IPS-20b (cell line): ENCODE results near the gene OR7C1.

Experiments
- H3K27ac ChIP-seq: one replicate; pipeline ENCODE4 v1.5.1; 2013; ENCODE audit warnings: low read length
- H3K27me3 ChIP-seq: 2 replicates; pipeline ENCODE4 v1.6.1; 2013; ENCODE audit warnings: mild to moderate bottlenecking, low read length, inconsistent platforms; ENCODE audit not compliant: insufficient read depth
- H3K36me3 ChIP-seq: 2 replicates; pipeline ENCODE4 v1.6.1; 2013; ENCODE audit warnings: low read depth, mild to moderate bottlenecking, inconsistent platforms, low read length, moderate library complexity; ENCODE audit not compliant: insufficient read depth
- H3K4me1 ChIP-seq: 2 replicates; pipeline ENCODE4 v1.6.1; 2013; ENCODE audit warnings: mild to moderate bottlenecking, control low read depth, inconsistent platforms, low read length, moderate library complexity; ENCODE audit not compliant: insufficient read depth
- H3K4me3 ChIP-seq: 2 replicates; pipeline ENCODE4 v1.5.1; 2013; ENCODE audit warnings: mild to moderate bottlenecking, low read length, inconsistent platforms
- H3K9ac ChIP-seq: 2 replicates; pipeline ENCODE4 v1.6.1; 2013; ENCODE audit warnings: low read depth, mild to moderate bottlenecking, inconsistent platforms, low read length, moderate library complexity
- H3K9me3 ChIP-seq: 2 replicates; pipeline ENCODE4 v1.6.1; 2013; ENCODE audit warnings: mild to moderate bottlenecking, low read depth, low read length, inconsistent platforms; ENCODE audit not compliant: insufficient read depth

Gene OR7C1

DNA sequence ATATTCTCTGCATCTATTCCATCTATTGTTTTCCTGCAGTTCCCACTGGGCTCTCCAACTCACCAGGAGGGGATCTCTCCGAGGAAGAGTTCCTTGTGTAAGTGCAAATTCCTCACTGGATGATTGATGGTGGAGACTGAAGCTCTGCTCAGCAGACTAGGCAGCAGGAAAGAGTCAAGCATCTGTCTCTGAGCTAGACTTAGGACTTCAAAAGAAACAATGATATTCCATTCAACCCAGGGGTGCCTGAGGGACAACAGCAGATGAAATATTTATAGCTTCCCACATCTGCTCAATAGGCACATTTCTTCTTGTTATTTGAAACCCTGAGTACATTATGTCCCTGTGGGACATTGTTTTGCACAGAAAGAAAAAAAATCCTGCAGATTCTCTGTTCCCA lies at the start of gene OR7C1, which contains the start of gene OR7A5:
Gene OR7C1, minus strand, starts transcription at position 175 of the 400 bp plus-strand sequence. CDS start 35,049 bp downstream, outside the sequence.
Gene OR7A5, minus strand, starts transcription at position 175 of the 400 bp plus-strand sequence. CDS start 6,944 bp downstream, outside the sequence.
- H3K9me3 ChIP-seq, result 0 out of 2 replicates have a peak, but pooled peaks cover 3% of the 10 kb centered on the region
- H3K4me3 ChIP-seq, result no peak within 1 kb of the TSS
- no peak within 1 kb of the TSS for H3K27ac ChIP-seq
- no peaks in the 10 kb centered on the region for H3K36me3 ChIP-seq
- H3K4me1 ChIP-seq, result peaks cover 8% of the 10 kb centered on the region; the same call in 1 of the 2 replicates
- H3K27me3 ChIP-seq, result no peaks in the 10 kb centered on the region
- H3K9ac ChIP-seq, result no peak within 1 kb of the TSS

DNA sequence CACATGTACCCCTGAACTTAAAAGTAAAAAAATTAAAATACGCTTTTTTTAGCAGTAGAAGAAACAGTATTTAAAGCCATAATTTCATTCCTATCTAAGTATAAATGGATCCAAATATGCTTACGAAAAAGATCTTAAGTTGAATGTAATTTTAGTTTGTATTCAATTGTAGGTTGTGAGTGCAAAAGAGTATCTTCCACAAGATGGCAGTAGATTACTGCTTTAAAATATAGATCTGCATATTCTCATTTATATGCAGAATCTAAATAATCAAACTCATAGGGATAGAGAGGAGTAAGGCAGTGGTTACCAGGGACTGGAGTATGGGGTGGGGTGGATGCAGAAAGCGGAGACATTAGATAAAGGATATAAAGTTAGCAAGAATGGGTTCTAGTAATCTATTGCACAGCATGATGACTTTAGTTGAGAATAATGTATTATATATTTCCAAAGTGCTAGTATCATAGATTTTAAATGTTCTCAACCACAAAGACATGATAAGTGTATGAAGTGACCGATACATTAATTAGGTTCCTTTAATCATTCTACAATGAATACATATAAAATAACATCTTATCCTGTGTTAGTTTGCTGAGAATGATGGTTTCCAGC lies 36.7 kb upstream of the OR7C1 start:
- no peak overlapping the region for H3K4me3 ChIP-seq
- H3K9ac ChIP-seq, result no peak overlapping the region
- no peaks in the 10 kb centered on the region for H3K27me3 ChIP-seq
- H3K36me3 ChIP-seq, result no peaks in the 10 kb centered on the region
- H3K27ac ChIP-seq, result no peak overlapping the region
- no peaks in the 10 kb centered on the region for H3K4me1 ChIP-seq
- peaks cover 12% of the 10 kb centered on the region for H3K9me3 ChIP-seq

DNA sequence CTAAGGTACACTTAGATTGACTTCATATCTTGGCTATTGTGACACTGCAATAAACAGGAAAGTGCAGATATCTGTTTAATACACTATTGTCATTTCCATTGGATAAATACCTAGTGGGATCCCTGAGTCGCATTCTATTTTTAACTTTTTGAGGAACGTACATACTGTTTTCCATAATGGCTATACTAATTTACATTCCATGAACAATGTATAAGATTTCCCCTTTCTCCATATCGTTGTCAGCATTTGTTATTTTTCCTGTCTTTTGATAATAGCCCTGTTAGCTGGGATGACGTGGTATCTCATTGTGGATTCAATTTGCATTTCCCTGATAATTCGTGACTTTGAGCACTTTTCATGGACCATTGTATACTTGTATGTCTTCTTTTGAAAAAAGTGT lies 33.5 kb upstream of the OR7C1 start:
- Histone ChIP-seq H3K9me3 (peaks cover 14% of the 10 kb centered on the region), H3K4me1 (no peaks in the 10 kb centered on the region), H3K27ac (no peak overlapping the region), H3K4me3 (no peak overlapping the region), H3K9ac (no peak overlapping the region), H3K27me3 (no peaks in the 10 kb centered on the region), H3K36me3 (no peaks in the 10 kb centered on the region)

DNA sequence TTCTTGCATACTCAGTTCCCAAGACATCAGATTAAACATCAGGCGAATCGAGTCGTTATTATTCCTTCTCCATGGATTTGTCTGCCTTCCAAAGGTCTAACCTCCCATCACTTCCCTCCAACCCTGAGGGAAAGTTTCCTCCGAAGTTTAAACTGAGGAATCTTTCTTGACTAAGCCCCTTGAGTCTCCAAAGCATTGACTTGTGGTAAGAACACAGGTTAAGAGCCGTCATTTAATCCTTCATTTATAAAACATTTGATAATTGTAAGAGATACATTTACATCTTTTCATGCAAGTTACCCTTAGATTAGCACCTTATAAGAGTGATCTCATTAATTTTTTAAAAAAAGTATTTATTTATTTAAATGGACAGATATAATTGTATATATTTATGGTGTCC lies 13.8 kb upstream of the OR7C1 start, which contains the start of gene OR7A10:
Gene OR7A10, minus strand, starts transcription at position 101 of the 400 bp plus-strand sequence. CDS start 7,045 bp downstream, outside the sequence.
- H3K9me3 ChIP-seq, result peaks cover 4% of the 10 kb centered on the region; the same call in 1 of the 2 replicates
- H3K4me3 ChIP-seq, result no peak within 1 kb of the TSS
- no peaks in the 10 kb centered on the region for H3K36me3 ChIP-seq
- H3K4me1 ChIP-seq, result no peaks in the 10 kb centered on the region
- H3K9ac ChIP-seq, result no peak within 1 kb of the TSS
- H3K27ac ChIP-seq, result no peak within 1 kb of the TSS
- 0 out of 2 replicates have a peak, but pooled peaks cover 6% of the 10 kb centered on the region for H3K27me3 ChIP-seq

DNA sequence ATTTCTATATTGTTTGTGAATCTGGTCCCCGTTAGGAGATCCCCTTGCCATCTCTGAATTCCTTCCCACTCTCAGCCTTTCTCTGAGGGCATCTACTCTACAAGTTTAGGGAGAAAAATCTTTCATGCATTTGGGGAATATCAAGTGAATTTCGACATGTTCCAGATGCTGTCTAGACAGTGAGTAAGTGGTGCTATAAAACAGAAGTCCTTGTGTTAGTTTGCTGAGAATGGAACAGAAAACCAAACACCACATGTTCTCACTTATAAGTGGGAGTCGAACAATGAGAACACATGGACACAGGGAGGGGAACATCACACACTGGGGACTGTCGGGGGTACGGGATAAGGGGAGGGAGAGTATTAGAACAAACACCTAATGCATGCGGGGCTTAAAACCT lies 8.6 kb upstream of the OR7C1 start:
- peaks cover 8% of the 10 kb centered on the region; the same call in 1 of the 2 replicates for H3K9me3 ChIP-seq

DNA sequence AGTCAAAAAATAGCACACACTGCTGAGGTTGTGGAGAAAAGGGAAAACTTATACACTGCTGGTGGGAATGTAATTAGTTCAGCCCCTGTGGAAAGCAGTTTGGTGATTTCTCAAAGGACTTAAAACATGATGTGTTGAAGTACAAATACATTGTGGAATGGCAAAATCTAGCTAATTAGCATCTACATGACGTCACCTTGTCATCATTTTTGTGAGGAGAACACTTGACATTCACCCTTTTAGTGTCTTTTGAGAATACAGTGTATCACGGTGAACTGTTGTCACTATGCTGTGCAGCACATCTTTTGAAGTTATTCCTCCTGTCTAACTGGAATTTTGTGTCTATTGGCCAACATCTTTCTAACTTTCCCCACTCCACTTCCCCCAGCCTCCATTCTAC lies 8.2 kb upstream of the OR7C1 start:
- Histone ChIP-seq H3K27me3 (0 out of 2 replicates have a peak, but pooled peaks cover 1% of the 10 kb centered on the region), H3K9me3 (peaks cover 8% of the 10 kb centered on the region; the same call in 1 of the 2 replicates)

More for the DNA sequence above, 8.6 kb upstream of the OR7C1 start:
- Histone ChIP-seq H3K36me3 (no peaks in the 10 kb centered on the region), H3K4me3 (no peak overlapping the region), H3K4me1 (no peaks in the 10 kb centered on the region), H3K27ac (no peak overlapping the region), H3K27me3 (0 out of 2 replicates have a peak, but pooled peaks cover 5% of the 10 kb centered on the region), H3K9ac (no peak overlapping the region)

DNA sequence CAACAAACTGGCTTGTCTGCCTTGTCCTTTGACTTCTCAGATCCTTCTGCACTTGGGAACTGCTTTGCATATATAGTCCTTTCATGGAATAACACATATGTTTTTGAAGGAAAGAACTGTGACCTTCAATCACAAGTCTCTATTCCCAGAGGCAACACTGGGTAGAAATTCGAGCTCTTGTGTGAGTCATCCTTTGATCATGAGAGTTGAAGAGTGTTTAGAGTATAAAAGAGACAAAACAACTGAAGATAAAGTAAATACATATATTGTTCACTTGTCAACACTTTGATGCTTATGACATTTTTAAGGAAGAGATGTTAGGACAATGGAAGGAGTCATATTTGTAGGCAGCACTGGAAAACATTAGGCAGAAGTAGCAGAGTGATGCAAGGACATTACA lies 5.2 kb upstream of the OR7C1 start:
- Histone ChIP-seq H3K27me3 (no peaks in the 10 kb centered on the region), H3K36me3 (no peaks in the 10 kb centered on the region), H3K9ac (no peak overlapping the region), H3K4me3 (no peak overlapping the region), H3K27ac (no peak overlapping the region), H3K9me3 (peaks cover 8% of the 10 kb centered on the region; the same call in 1 of the 2 replicates), H3K4me1 (peaks cover 2% of the 10 kb centered on the region; the same call in 1 of the 2 replicates)

More for the DNA sequence above, 8.2 kb upstream of the OR7C1 start:
- H3K36me3 ChIP-seq, result no peaks in the 10 kb centered on the region
- no peak overlapping the region for H3K27ac ChIP-seq
- H3K9ac ChIP-seq, result no peak overlapping the region
- no peaks in the 10 kb centered on the region for H3K4me1 ChIP-seq
- H3K4me3 ChIP-seq, result no peak overlapping the region

DNA sequence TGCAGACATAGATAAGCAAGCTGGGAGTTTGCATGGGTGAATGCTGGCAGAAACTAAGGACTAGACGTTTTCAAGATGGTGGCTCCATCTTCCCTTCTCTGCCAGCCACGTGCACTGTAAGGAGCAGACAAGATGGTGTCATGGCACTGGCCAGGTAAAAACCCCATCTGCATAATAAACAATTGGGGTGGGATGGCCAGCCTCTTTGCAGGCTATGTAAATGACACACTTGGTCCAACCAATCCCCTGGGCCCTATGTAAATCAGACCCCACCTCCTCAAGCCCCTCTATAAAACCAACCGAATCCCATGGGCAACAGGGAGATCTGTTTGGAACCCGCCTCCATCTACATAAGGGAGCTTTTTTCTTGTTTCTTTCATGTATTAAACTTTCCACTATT lies 2.4 kb upstream of the OR7C1 start:
- Histone ChIP-seq H3K9me3 (no peaks in the 10 kb centered on the region), H3K4me1 (peaks cover 8% of the 10 kb centered on the region; the same call in 1 of the 2 replicates), H3K4me3 (no peak overlapping the region), H3K27me3 (no peaks in the 10 kb centered on the region), H3K36me3 (no peaks in the 10 kb centered on the region), H3K9ac (no peak overlapping the region), H3K27ac (no peak overlapping the region)

DNA sequence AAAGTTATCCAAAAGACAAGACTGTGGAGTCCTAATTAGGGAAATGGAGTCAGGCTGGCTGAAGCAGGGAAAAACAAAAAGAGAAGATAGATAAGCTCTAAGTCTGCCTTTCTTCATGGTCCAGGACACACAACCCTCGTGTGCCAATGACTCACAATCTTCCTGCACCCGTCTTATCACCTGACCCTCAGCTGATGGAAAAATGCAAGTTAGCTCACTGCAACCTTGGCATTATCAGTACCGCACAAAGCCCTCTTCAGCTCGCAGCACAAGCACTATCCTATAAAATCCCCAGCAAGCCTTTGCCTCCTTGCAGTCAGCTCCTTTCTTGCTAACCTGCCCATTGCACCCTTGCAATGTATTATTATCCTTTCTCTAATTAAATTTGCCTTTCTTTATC lies 4.3 kb downstream of the OR7C1 start:
- H3K4me1 ChIP-seq, result peaks cover 8% of the 10 kb centered on the region; the same call in 1 of the 2 replicates
- H3K27ac ChIP-seq, result no peak overlapping the region
- H3K36me3 ChIP-seq, result no peaks in the 10 kb centered on the region
- no peaks in the 10 kb centered on the region; the same call in 1 of the 2 replicates for H3K27me3 ChIP-seq
- H3K9ac ChIP-seq, result no peak overlapping the region
- no peak overlapping the region for H3K4me3 ChIP-seq
- 0 out of 2 replicates have a peak, but pooled peaks cover 3% of the 10 kb centered on the region for H3K9me3 ChIP-seq

DNA sequence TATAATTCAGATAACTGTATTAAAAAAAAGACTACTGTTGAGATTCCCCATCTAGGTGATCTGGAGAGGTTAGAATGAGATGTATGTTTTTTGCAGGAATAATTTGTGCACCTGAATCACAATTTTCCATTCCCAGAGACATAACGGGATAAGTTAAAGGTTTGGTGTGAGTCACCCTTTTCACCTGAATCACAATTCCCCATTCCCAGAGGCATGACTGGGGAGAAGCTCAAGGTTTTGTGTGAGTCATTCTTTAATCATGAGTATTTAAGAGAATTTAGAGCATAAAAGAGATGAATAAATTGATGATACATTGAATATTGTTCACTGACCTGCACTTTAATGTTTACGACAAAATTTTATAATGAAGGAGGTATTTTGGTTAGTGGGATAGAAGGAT lies 9.0 kb downstream of the OR7C1 start:
- no peak overlapping the region for H3K4me3 ChIP-seq
- no peaks in the 10 kb centered on the region; the same call in 1 of the 2 replicates for H3K27me3 ChIP-seq
- no peak overlapping the region for H3K27ac ChIP-seq
- H3K36me3 ChIP-seq, result no peaks in the 10 kb centered on the region
- H3K4me1 ChIP-seq, result no peaks in the 10 kb centered on the region
- peaks cover 9% of the 10 kb centered on the region; the same call in 1 of the 2 replicates for H3K9me3 ChIP-seq
- H3K9ac ChIP-seq, result no peak overlapping the region

DNA sequence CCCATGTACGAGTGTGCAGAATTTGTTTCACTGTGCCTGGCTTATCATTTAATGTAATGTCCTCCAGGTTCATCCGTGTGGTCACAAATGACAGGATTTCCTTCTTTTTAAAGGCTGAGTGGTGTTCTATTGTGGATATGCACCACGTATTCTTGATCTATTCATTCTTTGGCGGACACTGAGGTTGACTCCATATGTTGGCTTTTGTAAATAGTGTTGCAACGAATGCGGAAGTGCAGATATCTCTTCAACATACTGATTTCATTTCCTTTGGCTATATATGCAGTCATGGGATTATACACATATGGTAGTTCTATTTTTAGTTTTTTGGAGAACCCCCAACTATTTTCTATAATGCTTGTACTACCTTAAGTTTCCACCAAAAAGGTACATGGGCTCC lies 13.0 kb downstream of the OR7C1 start:
- Histone ChIP-seq H3K4me3 (no peak overlapping the region), H3K36me3 (no peaks in the 10 kb centered on the region), H3K27ac (no peak overlapping the region), H3K9me3 (peaks cover 6% of the 10 kb centered on the region; the same call in 1 of the 2 replicates), H3K27me3 (no peaks in the 10 kb centered on the region; the same call in 1 of the 2 replicates), H3K9ac (no peak overlapping the region), H3K4me1 (no peaks in the 10 kb centered on the region)

DNA sequence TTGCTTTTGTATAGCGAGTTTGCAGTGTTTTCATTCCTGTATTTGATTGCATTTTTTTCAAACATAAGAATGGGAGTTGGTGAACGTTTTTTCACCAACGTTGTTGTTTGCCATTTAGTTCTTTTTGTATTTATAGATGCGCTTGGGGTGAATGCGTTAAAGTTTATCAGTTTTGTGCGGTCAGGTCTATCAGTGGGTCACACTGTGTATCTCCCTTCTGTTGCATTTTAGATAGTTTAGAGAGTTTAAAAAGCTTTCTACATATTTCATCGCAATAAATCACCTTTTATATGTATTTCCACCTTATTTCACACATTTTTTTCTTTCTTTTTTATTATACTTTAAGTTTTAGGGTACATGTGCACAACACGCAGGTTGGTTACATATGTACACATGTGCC lies 16.4 kb downstream of the OR7C1 start:
- H3K36me3 ChIP-seq, result no peaks in the 10 kb centered on the region
- H3K27me3 ChIP-seq, result no peaks in the 10 kb centered on the region
- H3K27ac ChIP-seq, result no peak overlapping the region
- H3K4me1 ChIP-seq, result no peaks in the 10 kb centered on the region
- no peaks in the 10 kb centered on the region; the same call in 1 of the 2 replicates for H3K9me3 ChIP-seq
- no peak overlapping the region for H3K4me3 ChIP-seq
- H3K9ac ChIP-seq, result no peak overlapping the region
